Vagina (tissue), 2 donors: ENCODE measurements around the gene MFRP.

Experiments
- CTCF ChIP-seq, 3 experiments: fragments of 450-650 bp in 2 of 3; fragments of 200-600 bp in 1 of 3; sonication (generic) in 1 of 3; IDR thresholded peaks; one replicate each; pipeline ENCODE4 v1.5.1; 2017 to 2019; ENCODE audit warnings: antibody characterized with exemption in 3 of 3, mild to moderate bottlenecking in 2 of 3, moderate library complexity in 2 of 3
- POLR2A ChIP-seq, 2 donors: fragments of 450-650 bp; IDR thresholded peaks; one replicate each; pipeline ENCODE4 v1.6.1; 2017; ENCODE audit warnings: antibody characterized with exemption in 2 of 2, mild to moderate bottlenecking in 2 of 2, moderate library complexity in 2 of 2
- POLR2AphosphoS5 ChIP-seq, 2 donors: sonication (generic); formaldehyde crosslinking; IDR thresholded peaks; one replicate each; pipeline ENCODE4 v1.9.0; 2017; ENCODE audit warnings: antibody characterized with exemption in 2 of 2, mild to moderate bottlenecking in 2 of 2, low read depth in 1 of 2; ENCODE audit not compliant: insufficient read depth in 1 of 2

DNA sequence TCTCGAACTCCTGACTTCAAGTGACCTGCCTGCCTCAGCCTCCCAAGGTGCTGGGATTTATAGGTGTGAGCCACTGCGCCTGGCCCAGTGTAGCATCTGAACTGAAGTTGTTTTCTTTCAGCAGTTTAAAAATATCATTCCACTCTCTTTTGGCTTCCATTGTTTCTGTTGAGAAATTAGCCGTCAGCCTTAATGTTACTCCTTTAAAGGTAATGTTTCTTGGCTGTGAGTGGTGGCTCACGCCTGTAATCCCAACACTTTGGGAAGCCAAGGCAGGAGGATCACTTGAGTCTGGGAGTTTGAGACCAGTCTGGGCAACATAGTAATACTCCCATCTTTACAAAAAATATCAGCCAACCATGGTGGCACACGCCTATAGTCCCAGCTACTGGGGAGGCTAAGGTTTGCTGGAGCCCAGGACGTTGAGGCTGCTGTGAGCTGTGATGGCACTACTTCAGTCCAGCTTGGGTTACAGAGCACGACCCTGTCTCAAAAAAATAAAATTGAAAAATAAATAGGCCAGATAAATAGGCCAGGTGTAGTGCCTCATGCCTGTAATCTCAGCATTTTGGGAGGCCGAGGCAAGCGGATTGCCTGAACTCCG, 55.5 kb downstream of the MFRP start:
- TF ChIP-seq POLR2A (IDR thresholded peaks at IDR 0.05) = no peak
- no peak for TF ChIP-seq CTCF (IDR thresholded peaks at IDR 0.05)
- TF ChIP-seq POLR2AphosphoS5 (IDR thresholded peaks at IDR 0.05; ENCODE audit: insufficient read depth in 1 of 2, low read depth in 1 of 2) = no peak
